ENCODE results near the gene RHEB. TPM values are rescaled to one million over a fixed set of nuclear protein-coding genes. Genes with fewer than 3 reads are reported as not detected.

Gene RHEB
- total RNA-seq, 1 experiment from 2014 or later, result 217 TPM

GRCh38 chr7:151503902-151504714 is 15.6 kb downstream of the RHEB start:
- peak; percentile 81 for DNase-seq (ENCODE audit: low read depth)

DNA sequence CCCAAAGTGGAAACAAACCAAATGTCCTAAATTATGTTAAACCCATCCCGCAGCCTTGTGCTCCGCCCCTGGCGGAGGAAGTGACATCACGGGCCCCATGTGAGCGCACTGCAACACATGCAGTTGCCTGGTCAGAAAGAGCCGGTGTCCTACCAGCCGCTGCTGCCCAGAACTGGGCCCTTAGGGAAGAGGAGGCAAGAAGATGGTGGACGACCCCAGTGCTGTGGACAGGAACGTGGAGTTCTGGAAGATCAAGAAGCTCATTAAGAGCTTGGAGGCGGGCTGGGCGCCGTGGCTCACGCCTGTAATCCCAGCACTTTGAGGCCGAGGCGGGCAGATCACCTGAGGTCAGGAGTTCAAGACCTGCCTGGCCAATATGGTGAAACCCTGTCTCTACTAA is 18.0 kb downstream of the RHEB start:
- no peak for DNase-seq (ENCODE audit: low read depth)

GRCh38 chr7:151498495-151498894 is 21.2 kb downstream of the RHEB start:
- no peak for DNase-seq (ENCODE audit: low read depth)

GRCh38 chr7:151497306-151497871 is 22.3 kb downstream of the RHEB start:
- DNase-seq (ENCODE audit: low read depth), result no peak

DNA sequence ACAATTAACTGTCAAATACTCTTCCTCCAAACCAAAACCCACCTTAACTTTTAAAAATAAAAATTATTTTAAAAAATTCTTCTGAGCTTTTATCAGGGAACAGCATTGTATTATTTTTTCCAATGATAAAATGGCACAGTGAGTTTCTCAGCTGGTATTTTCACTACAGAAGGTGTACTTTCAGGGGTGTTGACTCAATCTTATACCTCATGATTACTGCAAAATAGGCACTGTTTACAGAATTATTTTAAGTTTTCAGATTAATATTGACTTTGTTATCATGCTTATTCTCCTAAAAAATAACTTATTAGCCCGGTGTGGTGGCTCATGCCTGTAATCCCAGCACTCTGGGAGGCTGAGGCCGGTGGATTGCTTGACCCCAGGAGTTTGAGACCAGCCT is 24.3 kb downstream of the RHEB start:
- DNase-seq (ENCODE audit: low read depth), result no peak

GRCh38 chr7:151494298-151495284 is 25.1 kb downstream of the RHEB start:
- no peak for DNase-seq (ENCODE audit: low read depth)

DNA sequence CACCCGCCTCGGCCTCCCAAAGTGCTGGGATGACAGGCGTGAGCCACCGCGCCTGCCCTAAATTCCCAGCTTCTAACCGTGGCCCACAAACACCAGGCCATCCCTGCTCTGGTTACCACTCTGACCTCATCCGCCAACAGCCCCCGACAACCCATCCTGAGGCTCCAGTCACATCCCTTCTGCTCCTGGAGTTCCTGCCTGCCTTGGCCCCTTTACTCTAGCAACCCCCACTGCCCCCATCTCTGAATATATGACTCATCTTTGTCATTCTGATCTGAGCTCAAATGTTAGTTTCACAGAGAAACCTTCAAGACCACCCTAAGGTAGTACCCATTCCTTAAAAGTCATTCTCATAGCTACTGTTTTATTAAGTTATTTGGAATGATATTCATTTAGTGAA is 26.6 kb downstream of the RHEB start:
- DNase-seq (ENCODE audit: low read depth), result no peak

DNA sequence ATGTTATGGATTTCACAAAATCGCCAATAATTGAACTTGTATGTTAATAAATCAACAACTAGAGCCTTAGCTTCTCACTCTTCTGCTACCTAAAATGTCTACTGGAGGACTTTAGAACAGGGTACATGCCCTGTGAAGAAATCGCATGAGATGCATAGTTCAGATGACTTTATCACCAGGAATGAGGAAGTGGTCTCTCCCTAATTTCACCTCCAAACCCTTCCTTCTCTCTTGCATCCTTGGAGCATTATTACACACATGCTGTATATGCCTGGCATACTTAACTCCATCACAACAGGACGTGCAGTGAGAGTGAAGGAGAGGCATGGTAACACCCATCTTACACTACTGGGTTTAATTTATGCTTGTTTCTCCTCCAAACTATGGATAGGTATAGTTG is 27.8 kb downstream of the RHEB start:
- DNase-seq (ENCODE audit: low read depth), result peak; percentile 86

GRCh38 chr7:151490456-151491105 is 29.1 kb downstream of the RHEB start:
- DNase-seq (ENCODE audit: low read depth), result no peak

- DNase-seq (ENCODE audit: low read depth), result no peak
These were observed 30.2 kb downstream of the RHEB start for GRCh38 chr7:151489498-151489897.

DNA sequence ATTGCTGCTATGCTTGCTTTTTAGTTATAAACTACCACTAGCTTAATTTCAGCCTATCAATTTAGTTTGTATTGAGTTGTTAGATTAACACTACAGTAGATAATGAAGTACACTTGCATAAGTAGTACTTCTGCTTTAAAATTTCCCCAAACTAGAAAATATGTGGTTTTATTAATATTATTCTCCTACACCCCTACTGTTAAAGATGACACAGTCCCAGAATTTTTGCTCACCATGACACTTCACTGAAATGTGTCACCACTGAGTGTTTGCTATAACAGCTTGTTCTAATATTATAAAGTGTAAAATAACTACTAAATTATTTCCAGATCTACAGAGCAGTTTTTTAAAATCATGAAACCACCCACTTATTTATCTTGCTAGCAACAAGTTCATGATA is 31.6 kb downstream of the RHEB start:
- no peak for DNase-seq (ENCODE audit: low read depth)

DNA sequence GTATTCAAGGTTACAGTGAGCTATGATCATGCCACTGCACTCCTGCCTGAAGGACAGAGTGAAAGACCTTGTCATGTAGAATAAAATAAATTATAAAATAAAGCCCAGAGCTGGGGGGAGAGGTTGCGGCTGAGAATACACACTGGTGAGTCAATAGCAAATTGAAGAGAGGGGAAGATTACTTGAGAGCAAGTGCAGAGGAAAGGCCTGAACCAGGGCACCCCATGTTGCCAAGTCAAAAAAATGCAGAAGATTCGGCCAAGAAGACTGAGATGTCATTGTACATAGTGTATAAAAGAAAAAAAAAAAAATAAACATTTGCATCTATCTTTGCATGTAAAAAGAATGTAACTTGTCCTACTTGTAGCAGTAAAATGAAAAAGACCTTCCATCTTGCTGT is 32.5 kb downstream of the RHEB start:
- DNase-seq (ENCODE audit: low read depth), result no peak

- DNase-seq (ENCODE audit: low read depth), result no peak
These were observed 33.6 kb downstream of the RHEB start for GRCh38 chr7:151486074-151486473.

- DNase-seq (ENCODE audit: low read depth), result peak; percentile 77
These were observed 34.6 kb downstream of the RHEB start for GRCh38 chr7:151484971-151485707.

DNA sequence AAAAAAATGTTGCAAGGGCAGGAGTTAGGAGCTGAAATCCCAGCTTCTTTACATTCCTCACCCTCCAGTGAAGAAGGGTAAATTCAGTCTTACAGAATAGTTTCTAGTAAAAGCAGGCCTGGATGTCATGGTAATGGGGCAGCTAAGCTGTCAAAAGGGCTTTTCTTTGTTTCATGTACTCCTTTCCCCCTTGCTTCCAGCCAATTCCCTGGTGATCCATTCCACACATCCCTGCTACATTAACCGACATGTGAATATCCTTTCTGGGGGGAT is 36.0 kb downstream of the RHEB start:
- DNase-seq (ENCODE audit: low read depth), result no peak

- DNase-seq (ENCODE audit: low read depth), result no peak
These were observed 36.6 kb downstream of the RHEB start for GRCh38 chr7:151482883-151483710.

DNA sequence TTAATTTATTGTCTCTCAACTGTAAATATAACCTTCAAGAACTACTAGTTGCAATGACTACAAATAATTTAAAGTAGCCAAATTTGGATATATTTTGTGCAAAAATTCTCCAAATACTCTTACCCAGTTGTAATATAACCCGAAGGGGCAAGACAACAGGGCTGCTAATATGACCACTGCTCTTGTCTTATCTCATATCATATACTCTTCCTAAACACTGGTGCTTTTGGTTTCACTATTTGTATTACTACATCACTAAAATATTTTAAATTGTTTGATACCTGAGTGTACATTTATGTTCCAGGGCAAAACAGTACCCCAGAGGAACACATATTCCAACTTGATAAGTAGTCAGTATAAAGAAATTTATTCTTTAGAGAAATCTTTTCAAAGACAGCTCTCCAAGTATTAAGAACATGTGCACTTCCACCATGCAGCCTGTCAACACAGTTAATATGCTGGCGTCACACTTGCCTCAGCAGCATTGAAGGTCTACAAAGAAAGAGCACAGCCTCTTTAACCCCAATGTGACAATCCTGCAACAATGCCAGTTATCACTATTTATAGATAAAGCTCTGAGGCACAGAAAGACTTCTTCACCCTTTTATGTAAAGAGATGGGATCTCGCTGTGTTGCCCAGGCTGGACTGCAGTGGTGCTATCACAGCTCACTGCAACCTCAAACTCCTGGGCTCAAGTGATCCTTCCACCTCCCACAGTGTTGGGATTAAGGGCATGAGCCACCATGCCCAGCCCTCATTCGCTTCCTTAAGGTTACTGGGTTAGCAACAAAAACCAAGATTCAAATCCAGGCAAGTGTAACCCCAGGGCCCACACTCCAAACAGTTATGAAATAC is 37.8 kb downstream of the RHEB start:
- DNase-seq (ENCODE audit: low read depth), result no peak

DNA sequence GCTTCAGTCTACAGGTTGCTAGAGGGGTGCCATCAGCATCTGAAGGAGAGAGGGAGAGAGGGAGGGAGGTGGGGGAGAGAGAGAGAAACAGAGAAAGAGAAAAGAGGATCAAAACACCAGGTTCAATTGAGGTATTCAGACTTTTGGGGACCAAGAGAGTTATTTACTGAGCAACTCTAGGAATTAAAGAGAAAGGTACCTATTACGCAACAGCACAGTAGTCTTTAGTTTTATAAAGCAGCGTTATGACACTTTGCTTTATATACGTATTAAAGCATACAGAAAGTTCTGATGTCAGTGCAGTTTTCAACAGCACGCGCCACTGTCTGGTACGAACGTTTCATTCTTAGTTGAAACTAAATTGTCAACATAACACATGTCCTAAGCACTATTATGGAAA is 41.8 kb downstream of the RHEB start:
- no peak for DNase-seq (ENCODE audit: low read depth)

- DNase-seq (ENCODE audit: low read depth), result no peak
These were observed 46.9 kb downstream of the RHEB start for GRCh38 chr7:151472644-151473380.

Measured in RPMI7951 (cell line).